Measurements from ENCODE around the gene CTNNB1.

- TF ChIP-seq CTCF (IDR thresholded peaks at IDR 0.05) (no peak), POLR2A (IDR thresholded peaks at IDR 0.05; ENCODE audit: low read depth) (no peak), POLR2AphosphoS5 (IDR thresholded peaks at IDR 0.05) (no peak), EP300 (IDR thresholded peaks at IDR 0.05) (no peak)
Observed at GRCh38 chr3:41198526-41198925, 779 bp upstream of the CTNNB1 start.

Measured in esophagus muscularis mucosa (tissue), 4 donors.